Measurements from ENCODE around the gene PLET1. TPM values are rescaled to one million over a fixed set of nuclear protein-coding genes. Genes with fewer than 3 reads are reported as not detected.

The PLET1 gene
- total and polyA plus RNA-seq, 2 of the 8 experiments (the other 6 are each of a cell fraction or from before 2014, with no cell fraction given), result not detected

DNA sequence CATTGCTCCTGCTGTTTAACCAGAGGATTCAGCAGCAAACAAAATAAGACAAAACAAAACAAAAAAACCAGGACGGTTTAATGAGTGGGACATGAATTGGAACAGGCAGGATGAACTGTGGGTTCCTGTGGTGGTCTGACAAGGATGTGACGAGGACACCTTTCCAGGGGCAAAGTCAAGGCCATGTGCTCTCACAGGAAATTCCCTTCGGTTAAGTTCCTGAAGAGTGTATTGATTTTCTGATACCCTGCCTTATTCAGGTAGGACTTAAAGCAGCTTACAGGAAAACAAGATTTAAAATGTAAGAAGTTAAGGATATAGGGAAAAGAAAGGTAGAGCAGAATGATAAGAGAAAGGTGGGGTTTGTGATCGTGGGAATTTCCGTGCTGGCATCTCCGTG is 8.5 kb upstream of the PLET1 start (continued):
- TF ChIP-seq SRF (IDR thresholded peaks at IDR 0.05; ENCODE audit: low read depth, low read length) (no peak), CEBPB (IDR thresholded peaks at IDR 0.05; ENCODE audit: low read depth, low read length) (no peak)
